Activated naive CD4-positive, alpha-beta T cell treated with Interleukin-2 at 50 U/mL for 16 hours (primary cell): ENCODE results near the gene SLC34A1.
"Not testable (repeated sequence)": the region's sequence is repeated elsewhere in the genome, so short reads cannot be mapped to it uniquely, and the experiment has no call there.

ENCODE experiments used
- DNase-seq: peaks from one replicate; pipeline ENCODE4 v3.0.0-alpha.2; 2020

SLC34A1 gene

GRCh38 chr5:177368869-177369644, 15.2 kb upstream of the SLC34A1 start:
- DNase-seq: peak; percentile 43

GRCh38 chr5:177369645-177370440, 14.4 kb upstream of the SLC34A1 start:
- no peak for DNase-seq

GRCh38 chr5:177370488-177371119, 13.6 kb upstream of the SLC34A1 start:
- peak; percentile 56 for DNase-seq

- DNase-seq: no peak
These were observed 12.9 kb upstream of the SLC34A1 start for GRCh38 chr5:177371120-177372033.

- DNase-seq: peak; percentile 40
These were observed 12.0 kb upstream of the SLC34A1 start for GRCh38 chr5:177372034-177372896.

- peak; percentile 42 for DNase-seq
These were observed 11.3 kb upstream of the SLC34A1 start for GRCh38 chr5:177372910-177373309.

GRCh38 chr5:177373806-177374205, 10.4 kb upstream of the SLC34A1 start:
- DNase-seq: no peak

- no peak for DNase-seq
These were observed 10.0 kb upstream of the SLC34A1 start for GRCh38 chr5:177374211-177374610.

GRCh38 chr5:177375516-177375915, 8.7 kb upstream of the SLC34A1 start:
- not testable (repeated sequence) for DNase-seq

GRCh38 chr5:177376107-177376506, 8.1 kb upstream of the SLC34A1 start:
- DNase-seq: no peak

- DNase-seq: no peak
These were observed 6.1 kb upstream of the SLC34A1 start for GRCh38 chr5:177377851-177378776.

GRCh38 chr5:177378884-177379883, 5.0 kb upstream of the SLC34A1 start:
- DNase-seq: peak; percentile 50

- DNase-seq: no peak
These were observed 3.5 kb upstream of the SLC34A1 start for GRCh38 chr5:177380805-177381126.

GRCh38 chr5:177382423-177383029, 1.7 kb upstream of the SLC34A1 start:
- DNase-seq: no peak

GRCh38 chr5:177383181-177383580, 1.1 kb upstream of the SLC34A1 start:
- DNase-seq: no peak

GRCh38 chr5:177385720-177386119, 1.5 kb downstream of the SLC34A1 start:
- no peak for DNase-seq

GRCh38 chr5:177386542-177386941, 2.3 kb downstream of the SLC34A1 start:
- no peak for DNase-seq

GRCh38 chr5:177387405-177387804, 3.2 kb downstream of the SLC34A1 start:
- DNase-seq: no peak
